HG02884 (cell line): ENCODE results near the gene USP26.
"Not testable (repeated sequence)": the region's sequence is repeated elsewhere in the genome, so short reads cannot be mapped to it uniquely, and the experiment has no call there.

Source experiments
- ATAC-seq: cut with Tn5 transposase; IDR thresholded peaks from one replicate; pipeline ENCODE4 v1.9.1; 2021; ENCODE audit warnings: mild to moderate bottlenecking, moderate library complexity; ENCODE audit not compliant: unreplicated experiment

The USP26 gene

DNA sequence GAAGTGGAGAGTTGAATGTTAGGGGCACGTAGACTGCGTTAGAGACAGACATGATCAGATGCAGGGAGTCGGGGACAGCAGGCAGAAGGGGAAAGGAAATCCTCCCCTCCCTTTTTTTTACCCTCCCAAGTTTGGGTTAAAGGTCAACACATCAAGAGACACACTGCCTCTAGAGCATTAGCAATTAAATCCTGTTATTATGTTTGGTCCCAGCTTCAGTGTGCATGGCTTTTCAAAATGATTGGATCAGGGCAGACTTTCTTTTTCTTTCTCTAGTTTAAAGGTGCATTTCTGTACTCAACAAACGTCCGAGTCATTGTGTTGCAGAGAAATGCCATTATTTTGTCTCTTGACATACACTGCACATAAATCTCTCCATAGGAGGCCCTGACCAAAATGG is 63.9 kb downstream of the USP26 start:
- ATAC-seq: no peak

DNA sequence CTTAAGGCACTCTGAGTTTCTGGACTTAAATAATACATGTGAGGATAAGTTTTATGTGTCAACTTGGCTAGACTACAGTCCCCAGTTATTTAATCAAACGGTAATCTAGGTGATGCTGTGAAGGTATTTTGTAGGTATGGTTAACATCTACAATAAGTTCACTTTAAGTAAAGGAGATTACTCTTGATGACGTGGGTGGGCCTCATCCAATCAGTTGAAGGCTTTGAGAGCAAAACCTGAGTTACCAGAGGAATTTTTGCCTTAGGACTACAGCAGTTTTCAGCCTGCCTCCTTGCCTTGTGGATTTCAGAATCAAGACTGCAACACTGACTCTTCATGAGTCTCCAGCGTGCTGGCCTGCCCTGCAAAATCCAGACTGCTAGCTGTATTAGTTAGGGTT is 78.7 kb downstream of the USP26 start:
- ATAC-seq: no peak

DNA sequence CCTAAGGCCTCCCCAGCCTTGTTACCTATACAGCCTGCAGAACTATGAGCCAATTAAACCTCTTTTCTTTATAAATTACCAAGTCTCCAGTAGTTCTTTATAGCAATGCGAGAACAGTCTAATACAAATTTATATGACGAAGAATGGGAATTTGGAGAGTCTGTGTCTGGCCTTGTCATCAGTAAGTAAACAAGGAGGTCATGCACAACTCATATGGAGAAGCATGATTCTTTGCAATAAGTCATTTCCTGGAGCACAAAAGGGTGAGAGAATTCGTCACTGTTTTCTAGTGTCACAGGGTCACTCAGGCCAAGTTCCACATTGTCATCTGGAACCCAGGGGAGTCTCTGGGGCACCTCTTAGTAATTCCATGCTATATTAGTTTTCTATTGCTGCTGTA is 89.5 kb downstream of the USP26 start:
- no peak for ATAC-seq

DNA sequence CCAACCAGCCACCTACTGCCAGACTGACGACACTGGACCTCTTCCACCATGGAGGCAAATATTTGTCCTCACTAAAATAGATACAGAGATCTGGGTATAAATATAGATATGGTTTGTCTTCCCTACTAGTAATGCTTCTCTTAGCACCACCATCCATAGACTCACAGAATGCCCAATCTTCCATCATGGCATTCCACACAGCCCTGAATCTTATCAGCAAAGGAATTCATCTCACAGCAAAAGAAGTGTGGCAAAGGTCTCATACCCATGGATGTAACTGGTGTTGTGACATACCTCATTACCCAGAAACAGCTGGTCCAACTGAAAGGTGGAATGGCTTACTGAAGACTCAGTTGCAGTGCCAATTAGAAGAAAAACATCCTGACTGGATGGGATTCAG is 91.3 kb downstream of the USP26 start:
- ATAC-seq: no peak

DNA sequence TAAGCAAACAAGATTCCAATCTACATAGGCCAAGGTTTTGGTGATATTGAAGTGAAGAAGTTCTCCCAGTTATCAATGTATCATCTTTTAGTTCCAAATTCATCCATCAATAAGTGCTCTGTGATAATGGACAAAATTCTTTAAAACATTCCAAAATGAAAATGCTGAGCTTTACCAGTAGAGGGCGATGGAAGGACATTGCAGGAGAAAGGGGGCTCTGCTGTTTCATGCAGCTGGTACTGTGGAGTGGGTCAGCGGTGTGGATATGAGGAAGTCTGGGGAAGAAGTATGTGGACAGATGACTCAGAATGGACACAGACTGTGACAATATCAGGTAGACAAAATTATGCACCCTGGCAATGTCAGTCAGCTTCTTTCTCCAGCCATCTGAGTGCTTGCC is 91.9 kb downstream of the USP26 start:
- no peak for ATAC-seq

GRCh38 chrX:132999209-132999608 is 97.7 kb downstream of the USP26 start:
- ATAC-seq: no peak

DNA sequence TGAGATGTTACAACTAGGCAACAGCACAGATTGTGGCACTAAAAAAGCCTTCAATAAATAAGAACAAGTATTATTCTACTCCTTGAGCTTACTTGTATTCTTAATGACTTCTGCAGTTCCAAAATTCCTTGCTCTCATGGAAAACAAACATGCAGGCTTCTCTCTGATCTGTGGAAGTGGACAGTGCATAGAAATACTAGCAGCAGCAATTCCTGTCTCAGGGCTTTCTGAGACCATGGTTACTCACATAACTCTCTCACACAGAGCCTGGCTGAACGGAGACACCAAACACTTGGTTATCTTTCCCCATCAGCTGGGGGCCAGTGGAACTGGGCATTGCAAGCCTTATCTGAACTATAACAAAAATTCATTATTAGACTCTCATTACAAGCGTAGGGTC is 106.1 kb downstream of the USP26 start:
- no peak for ATAC-seq

- ATAC-seq: no peak
Measured at GRCh38 chrX:132986556-132986955, 110.4 kb downstream of the USP26 start.

GRCh38 chrX:132984058-132984650 is 112.8 kb downstream of the USP26 start:
- ATAC-seq: no peak

DNA sequence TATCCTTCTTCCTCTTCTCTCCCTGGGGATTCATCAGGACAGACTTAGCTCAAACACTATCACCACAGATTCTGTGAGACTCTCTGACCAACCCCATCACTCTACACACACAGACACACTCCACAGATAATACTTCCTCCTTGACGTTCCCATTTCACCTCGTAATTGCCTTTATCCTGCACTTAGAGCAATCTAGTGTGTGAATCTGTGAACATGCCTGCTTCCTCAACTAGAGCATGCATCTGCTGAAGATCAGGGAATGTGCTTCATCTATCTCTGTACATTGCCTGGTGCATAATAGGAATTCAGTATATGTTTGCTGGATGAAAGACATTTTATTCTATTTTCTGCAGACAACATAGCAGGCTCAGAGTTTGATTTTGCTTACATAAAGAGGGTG is 113.4 kb downstream of the USP26 start:
- ATAC-seq: no peak

DNA sequence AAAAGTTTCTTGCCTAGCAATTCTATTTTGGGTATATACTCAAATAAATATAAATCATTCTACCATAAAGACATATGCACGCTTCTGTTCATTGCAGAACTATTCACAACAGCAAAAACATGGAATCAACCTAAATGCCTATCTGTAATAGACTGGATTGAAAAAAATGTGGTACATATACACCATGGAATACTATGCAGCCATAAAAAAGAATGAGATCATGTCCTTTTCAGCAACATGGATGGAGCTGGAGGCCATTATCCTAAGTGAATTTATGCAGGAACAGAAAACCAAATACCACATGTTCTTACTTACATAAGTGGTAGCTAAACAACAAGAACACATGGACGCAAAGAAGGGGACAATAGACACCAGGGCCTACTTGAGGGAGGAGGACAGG is 116.9 kb downstream of the USP26 start:
- ATAC-seq: not testable (repeated sequence)
